GM23338 (cell line): ENCODE results near the gene ERCC3. TPM values are rescaled to one million over a fixed set of nuclear protein-coding genes. Genes with fewer than 3 reads are reported as not detected.
A peak's percentile ranks its signal among the peaks of the same experiment; 100 is the strongest.

Experiments
- ATAC-seq: fragments of 200-7000 bp; cut with Tn5 transposase; 3 replicates; pipeline ENCODE4 v1.9.1; 2020
- DNase-seq: peaks from one replicate; pipeline ENCODE4 v3.0.0-alpha.2; 2015; ENCODE audit warnings: low spot score
- H2AFZ ChIP-seq: fragments of 200-600 bp; sonication (generic); 2 replicates; pipeline ENCODE4 v1.8.0; 2016; ENCODE audit warnings: antibody characterized with exemption, mild to moderate bottlenecking, moderate library complexity
- H3F3A ChIP-seq: fragments of 200-600 bp; sonication (generic); replicated peaks from 2 replicates; pipeline ENCODE4 v1.8.0; 2017; ENCODE audit warnings: antibody characterized with exemption, mixed run types, low read depth
- H3K27ac ChIP-seq: fragments of 200-600 bp; sonication (generic); 2 replicates; pipeline ENCODE4 v1.6.1; 2016; ENCODE audit warnings: low read depth
- H3K27me3 ChIP-seq: fragments of 200-600 bp; sonication (generic); 2 replicates; pipeline ENCODE4 v1.8.0; 2016; ENCODE audit warnings: mild to moderate bottlenecking, mixed run types, moderate library complexity; ENCODE audit not compliant: insufficient read depth
- H3K36me3 ChIP-seq: fragments of 200-600 bp; sonication (generic); 2 replicates; pipeline ENCODE4 v1.8.0; 2016; ENCODE audit warnings: mild to moderate bottlenecking; ENCODE audit not compliant: insufficient read depth
- H3K4me1 ChIP-seq: fragments of 200-600 bp; sonication (generic); 2 replicates; pipeline ENCODE4 v1.8.0; 2016; ENCODE audit warnings: mild to moderate bottlenecking, moderate library complexity; ENCODE audit not compliant: insufficient read depth
- H3K4me2 ChIP-seq: fragments of 200-600 bp; sonication (generic); 2 replicates; pipeline ENCODE4 v1.7.1; 2017; ENCODE audit warnings: mixed run types
- H3K4me3 ChIP-seq: fragments of 200-600 bp; sonication (generic); 2 replicates; pipeline ENCODE4 v1.6.1; 2016; ENCODE audit warnings: mixed run types
- H3K79me2 ChIP-seq: fragments of 200-600 bp; sonication (generic); replicated peaks from 2 replicates; pipeline ENCODE4 v1.8.0; 2017; ENCODE audit warnings: mild to moderate bottlenecking; ENCODE audit not compliant: insufficient read depth
- H3K9me2 ChIP-seq: fragments of 200-600 bp; sonication (generic); 2 replicates; pipeline ENCODE4 v1.8.0; 2017; ENCODE audit not compliant: insufficient read depth
- H4K20me1 ChIP-seq: fragments of 200-600 bp; sonication (generic); replicated peaks from 2 replicates; pipeline ENCODE4 v1.8.0; 2017; ENCODE audit warnings: mild to moderate bottlenecking; ENCODE audit not compliant: insufficient read depth
- H3K27ac Mint-ChIP-seq: 2 replicates; pipeline ENCODE4 v1.8.0; 2020; ENCODE audit warnings: inconsistent platforms, mild to moderate bottlenecking, moderate library complexity, mixed read lengths
- H3K27me3 Mint-ChIP-seq: 3 replicates; pipeline ENCODE4 v1.8.0; 2022; ENCODE audit warnings: low read depth, mild to moderate bottlenecking, moderate library complexity, mixed read lengths, inconsistent platforms; ENCODE audit not compliant: insufficient read depth, poor library complexity
- H3K36me3 Mint-ChIP-seq: 3 replicates; pipeline ENCODE4 v1.8.0; 2021; ENCODE audit warnings: low read depth, mild to moderate bottlenecking, inconsistent platforms, moderate library complexity, mixed read lengths
- H3K4me1 Mint-ChIP-seq: 3 replicates; pipeline ENCODE4 v1.8.0; 2020; ENCODE audit warnings: mild to moderate bottlenecking, inconsistent platforms, mixed read lengths
- H3K4me3 Mint-ChIP-seq: 3 replicates; pipeline ENCODE4 v1.8.0; 2021; ENCODE audit warnings: moderate library complexity, mild to moderate bottlenecking, inconsistent platforms, mixed read lengths
- H3K9me3 Mint-ChIP-seq: 3 replicates; pipeline ENCODE4 v1.8.0; 2020; ENCODE audit warnings: moderate library complexity, mild to moderate bottlenecking, inconsistent platforms, mixed read lengths
- EZH2 ChIP-seq: fragments of 200-600 bp; sonication (generic); IDR thresholded peaks from one replicate; pipeline ENCODE4 v1.8.0; 2017; ENCODE audit warnings: antibody characterized with exemption, mild to moderate bottlenecking, low read depth; ENCODE audit not compliant: unreplicated experiment
- EZH2phosphoT487 ChIP-seq: fragments of 200-600 bp; sonication (generic); IDR thresholded peaks from one replicate; pipeline ENCODE4 v1.8.1; 2018; ENCODE audit warnings: antibody characterized with exemption; ENCODE audit not compliant: unreplicated experiment
- JUNB ChIP-seq: IDR thresholded peaks from one replicate; pipeline ENCODE4 v1.6.1; 2016; ENCODE audit warnings: antibody characterized with exemption; ENCODE audit not compliant: unreplicated experiment
- NANOG ChIP-seq: IDR thresholded peaks from 2 replicates; pipeline ENCODE4 v1.6.1; 2016; ENCODE audit warnings: antibody characterized with exemption, borderline replicate concordance
- POLR2AphosphoS5 ChIP-seq: IDR thresholded peaks from 2 replicates; pipeline ENCODE4 v1.6.1; 2016; ENCODE audit warnings: antibody characterized with exemption, low read depth
- STAT1 ChIP-seq: IDR thresholded peaks from one replicate; pipeline ENCODE4 v1.6.1; 2016; ENCODE audit warnings: antibody characterized with exemption; ENCODE audit not compliant: unreplicated experiment
- ZNF114 ChIP-seq: fragments of 250-450 bp; sonication (Bioruptor Pico); IDR thresholded peaks from 2 replicates; pipeline ENCODE4 v1.5.0; 2020; ENCODE audit warnings: mild to moderate bottlenecking, moderate library complexity
- polyA plus RNA-seq: library from polyadenylated mRNA; unstranded; fragments of >200 nt; fragmentation: Nextera tagmentation; extraction: Ambion mirVana; gene quantifications from 2 replicates; pipeline ENCODE4 v1.2.1, GENCODE V29; 2016
- total RNA-seq: library from RNA; depleted of rRNA; stranded (reverse); fragments of >200 nt; shearing (Covaris generic); gene quantifications from 2 replicates; pipeline ENCODE4 v1.2.3, GENCODE V29; 2014
- TF ChIP-seq, protein P1 (sequence below): IDR thresholded peaks from one replicate; pipeline ENCODE4 v1.6.1; 2018; ENCODE audit warnings: antibody characterized with exemption; ENCODE audit not compliant: unreplicated experiment
- TF ChIP-seq, protein P2 (sequence below): fragments of 250-450 bp; sonication (Bioruptor Pico); IDR thresholded peaks from 2 replicates; pipeline ENCODE4 v1.5.0; 2020; ENCODE audit warnings: mild to moderate bottlenecking, moderate library complexity
- TF ChIP-seq, protein P3 (sequence below): IDR thresholded peaks from 2 replicates; pipeline ENCODE4 v1.6.1; 2016; ENCODE audit warnings: antibody characterized with exemption

The ERCC3 gene
- total and polyA plus RNA-seq, 2 experiments from 2014 or later = 35.1 to 62.7 TPM

DNA sequence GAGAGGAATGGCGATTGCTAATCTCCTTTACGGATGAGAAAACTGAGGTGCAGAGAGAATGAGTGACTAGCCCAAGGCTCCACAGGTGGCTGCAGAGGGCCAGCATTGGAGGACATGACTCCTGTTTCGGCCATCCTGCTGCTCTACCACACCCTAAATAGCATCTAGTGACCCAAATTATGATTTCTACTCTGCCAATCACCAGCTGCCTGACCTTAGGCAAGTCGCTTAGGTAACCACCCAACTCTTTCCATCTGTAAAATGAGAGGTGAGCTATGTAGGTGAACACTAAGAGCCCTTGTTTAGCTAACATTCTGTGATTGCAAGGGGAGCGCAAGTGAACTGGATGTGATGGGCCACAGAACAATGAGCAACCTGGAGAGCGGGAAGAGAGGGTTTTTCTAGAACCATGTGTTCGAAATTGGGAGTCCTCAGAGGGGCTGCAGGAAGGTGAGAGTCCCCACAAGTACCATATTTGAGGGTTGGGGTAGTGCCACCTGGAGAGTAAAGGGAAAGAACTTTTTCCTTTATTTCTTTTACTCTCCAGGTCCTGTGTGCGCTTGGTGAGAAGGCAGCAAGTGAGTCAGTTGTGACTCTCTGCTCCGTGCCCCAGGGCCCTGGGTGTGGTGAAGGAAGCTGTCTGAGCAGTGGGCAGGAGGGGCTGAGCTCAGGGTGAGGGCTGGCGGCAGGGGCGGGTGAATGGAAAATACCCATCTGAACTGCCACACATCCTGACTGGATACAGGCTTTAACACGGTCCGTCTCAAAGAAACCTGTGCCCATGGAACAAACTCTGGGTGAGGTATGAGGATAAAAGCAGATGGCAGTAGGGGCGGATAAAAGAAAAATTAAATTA is 76.2 kb downstream of the ERCC3 start:
- peaks cover 10% of the 10 kb centered on the region for H3K4me1 Mint-ChIP-seq
- no peaks in the 10 kb centered on the region for H3K36me3 ChIP-seq
- H2AFZ ChIP-seq = peak overlapping the region; percentile 47; the same call in 1 of the 2 replicates
- H3K9me3 Mint-ChIP-seq = peaks cover 4% of the 10 kb centered on the region; the same call in 1 of the 3 replicates
- H4K20me1 ChIP-seq = no peaks in the 10 kb centered on the region; the same call in 1 of the 2 replicates
- peak; percentile 17 for ATAC-seq
- peaks cover 32% of the 10 kb centered on the region for H3K27me3 Mint-ChIP-seq
- H3K79me2 ChIP-seq = no peaks in the 10 kb centered on the region; the same call in 1 of the 2 replicates
- peak overlapping the region; percentile 57 for H3K4me3 ChIP-seq
- H3K27ac ChIP-seq = no peak overlapping the region
- TF ChIP-seq STAT1 (no peak), NANOG (no peak), EZH2 (peak; percentile 49), EZH2phosphoT487 (no peak)
- H3K4me2 ChIP-seq = peak overlapping the region; percentile 82
- H3K4me1 ChIP-seq = peaks cover 9% of the 10 kb centered on the region
- no peak overlapping the region for H3K27ac Mint-ChIP-seq
- peaks cover 6% of the 10 kb centered on the region; the same call in 1 of the 2 replicates for H3F3A ChIP-seq
- peaks cover 56% of the 10 kb centered on the region for H3K27me3 ChIP-seq
- DNase-seq = peak; percentile 40
- H3K36me3 Mint-ChIP-seq = peaks cover 4% of the 10 kb centered on the region; the same call in 1 of the 3 replicates
- no peaks in the 10 kb centered on the region for H3K9me2 ChIP-seq
- peak overlapping the region; percentile 94 for H3K4me3 Mint-ChIP-seq

DNA sequence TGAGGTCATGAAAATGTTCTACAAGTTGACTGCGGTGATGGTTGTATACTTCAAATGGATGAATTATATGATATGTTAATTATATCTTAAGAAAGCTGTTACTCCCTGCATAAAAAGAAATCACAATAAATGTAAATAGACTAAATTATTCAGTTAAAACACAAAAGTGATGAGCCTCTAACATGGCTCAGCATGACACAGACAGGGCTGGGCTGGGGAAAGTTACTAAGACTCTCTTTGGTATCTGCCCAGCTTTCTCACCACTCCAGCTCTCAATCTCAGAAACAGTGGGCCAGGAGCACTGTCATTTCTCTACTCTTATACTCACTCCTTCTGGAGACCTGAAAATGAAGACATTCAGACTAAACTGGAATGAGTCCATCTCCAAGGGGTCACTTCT is 77.4 kb downstream of the ERCC3 start:
- H3K27me3 Mint-ChIP-seq = peaks cover 32% of the 10 kb centered on the region
- H3K4me3 Mint-ChIP-seq = no peak overlapping the region
- H3K27ac ChIP-seq = no peak overlapping the region
- H3F3A ChIP-seq = peaks cover 6% of the 10 kb centered on the region; the same call in 1 of the 2 replicates
- H3K79me2 ChIP-seq = no peaks in the 10 kb centered on the region; the same call in 1 of the 2 replicates
- no peak overlapping the region for H3K4me2 ChIP-seq
- no peak overlapping the region for H3K4me3 ChIP-seq
- no peak for ATAC-seq
- H3K4me1 ChIP-seq = peaks cover 9% of the 10 kb centered on the region
- no peak overlapping the region for H2AFZ ChIP-seq
- H3K27ac Mint-ChIP-seq = no peak overlapping the region
- no peak for DNase-seq
- peaks cover 4% of the 10 kb centered on the region; the same call in 1 of the 3 replicates for H3K9me3 Mint-ChIP-seq
- H3K9me2 ChIP-seq = no peaks in the 10 kb centered on the region
- no peaks in the 10 kb centered on the region; the same call in 1 of the 2 replicates for H4K20me1 ChIP-seq
- peaks cover 67% of the 10 kb centered on the region for H3K27me3 ChIP-seq
- peaks cover 4% of the 10 kb centered on the region; the same call in 1 of the 3 replicates for H3K36me3 Mint-ChIP-seq
- H3K36me3 ChIP-seq = no peaks in the 10 kb centered on the region
- peaks cover 10% of the 10 kb centered on the region for H3K4me1 Mint-ChIP-seq
- TF ChIP-seq, protein P1, sequence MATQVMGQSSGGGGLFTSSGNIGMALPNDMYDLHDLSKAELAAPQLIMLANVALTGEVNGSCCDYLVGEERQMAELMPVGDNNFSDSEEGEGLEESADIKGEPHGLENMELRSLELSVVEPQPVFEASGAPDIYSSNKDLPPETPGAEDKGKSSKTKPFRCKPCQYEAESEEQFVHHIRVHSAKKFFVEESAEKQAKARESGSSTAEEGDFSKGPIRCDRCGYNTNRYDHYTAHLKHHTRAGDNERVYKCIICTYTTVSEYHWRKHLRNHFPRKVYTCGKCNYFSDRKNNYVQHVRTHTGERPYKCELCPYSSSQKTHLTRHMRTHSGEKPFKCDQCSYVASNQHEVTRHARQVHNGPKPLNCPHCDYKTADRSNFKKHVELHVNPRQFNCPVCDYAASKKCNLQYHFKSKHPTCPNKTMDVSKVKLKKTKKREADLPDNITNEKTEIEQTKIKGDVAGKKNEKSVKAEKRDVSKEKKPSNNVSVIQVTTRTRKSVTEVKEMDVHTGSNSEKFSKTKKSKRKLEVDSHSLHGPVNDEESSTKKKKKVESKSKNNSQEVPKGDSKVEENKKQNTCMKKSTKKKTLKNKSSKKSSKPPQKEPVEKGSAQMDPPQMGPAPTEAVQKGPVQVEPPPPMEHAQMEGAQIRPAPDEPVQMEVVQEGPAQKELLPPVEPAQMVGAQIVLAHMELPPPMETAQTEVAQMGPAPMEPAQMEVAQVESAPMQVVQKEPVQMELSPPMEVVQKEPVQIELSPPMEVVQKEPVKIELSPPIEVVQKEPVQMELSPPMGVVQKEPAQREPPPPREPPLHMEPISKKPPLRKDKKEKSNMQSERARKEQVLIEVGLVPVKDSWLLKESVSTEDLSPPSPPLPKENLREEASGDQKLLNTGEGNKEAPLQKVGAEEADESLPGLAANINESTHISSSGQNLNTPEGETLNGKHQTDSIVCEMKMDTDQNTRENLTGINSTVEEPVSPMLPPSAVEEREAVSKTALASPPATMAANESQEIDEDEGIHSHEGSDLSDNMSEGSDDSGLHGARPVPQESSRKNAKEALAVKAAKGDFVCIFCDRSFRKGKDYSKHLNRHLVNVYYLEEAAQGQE = no peak
- no peak for TF ChIP-seq ZNF114 (CRISPR knock-in tag)
- TF ChIP-seq, protein P2, sequence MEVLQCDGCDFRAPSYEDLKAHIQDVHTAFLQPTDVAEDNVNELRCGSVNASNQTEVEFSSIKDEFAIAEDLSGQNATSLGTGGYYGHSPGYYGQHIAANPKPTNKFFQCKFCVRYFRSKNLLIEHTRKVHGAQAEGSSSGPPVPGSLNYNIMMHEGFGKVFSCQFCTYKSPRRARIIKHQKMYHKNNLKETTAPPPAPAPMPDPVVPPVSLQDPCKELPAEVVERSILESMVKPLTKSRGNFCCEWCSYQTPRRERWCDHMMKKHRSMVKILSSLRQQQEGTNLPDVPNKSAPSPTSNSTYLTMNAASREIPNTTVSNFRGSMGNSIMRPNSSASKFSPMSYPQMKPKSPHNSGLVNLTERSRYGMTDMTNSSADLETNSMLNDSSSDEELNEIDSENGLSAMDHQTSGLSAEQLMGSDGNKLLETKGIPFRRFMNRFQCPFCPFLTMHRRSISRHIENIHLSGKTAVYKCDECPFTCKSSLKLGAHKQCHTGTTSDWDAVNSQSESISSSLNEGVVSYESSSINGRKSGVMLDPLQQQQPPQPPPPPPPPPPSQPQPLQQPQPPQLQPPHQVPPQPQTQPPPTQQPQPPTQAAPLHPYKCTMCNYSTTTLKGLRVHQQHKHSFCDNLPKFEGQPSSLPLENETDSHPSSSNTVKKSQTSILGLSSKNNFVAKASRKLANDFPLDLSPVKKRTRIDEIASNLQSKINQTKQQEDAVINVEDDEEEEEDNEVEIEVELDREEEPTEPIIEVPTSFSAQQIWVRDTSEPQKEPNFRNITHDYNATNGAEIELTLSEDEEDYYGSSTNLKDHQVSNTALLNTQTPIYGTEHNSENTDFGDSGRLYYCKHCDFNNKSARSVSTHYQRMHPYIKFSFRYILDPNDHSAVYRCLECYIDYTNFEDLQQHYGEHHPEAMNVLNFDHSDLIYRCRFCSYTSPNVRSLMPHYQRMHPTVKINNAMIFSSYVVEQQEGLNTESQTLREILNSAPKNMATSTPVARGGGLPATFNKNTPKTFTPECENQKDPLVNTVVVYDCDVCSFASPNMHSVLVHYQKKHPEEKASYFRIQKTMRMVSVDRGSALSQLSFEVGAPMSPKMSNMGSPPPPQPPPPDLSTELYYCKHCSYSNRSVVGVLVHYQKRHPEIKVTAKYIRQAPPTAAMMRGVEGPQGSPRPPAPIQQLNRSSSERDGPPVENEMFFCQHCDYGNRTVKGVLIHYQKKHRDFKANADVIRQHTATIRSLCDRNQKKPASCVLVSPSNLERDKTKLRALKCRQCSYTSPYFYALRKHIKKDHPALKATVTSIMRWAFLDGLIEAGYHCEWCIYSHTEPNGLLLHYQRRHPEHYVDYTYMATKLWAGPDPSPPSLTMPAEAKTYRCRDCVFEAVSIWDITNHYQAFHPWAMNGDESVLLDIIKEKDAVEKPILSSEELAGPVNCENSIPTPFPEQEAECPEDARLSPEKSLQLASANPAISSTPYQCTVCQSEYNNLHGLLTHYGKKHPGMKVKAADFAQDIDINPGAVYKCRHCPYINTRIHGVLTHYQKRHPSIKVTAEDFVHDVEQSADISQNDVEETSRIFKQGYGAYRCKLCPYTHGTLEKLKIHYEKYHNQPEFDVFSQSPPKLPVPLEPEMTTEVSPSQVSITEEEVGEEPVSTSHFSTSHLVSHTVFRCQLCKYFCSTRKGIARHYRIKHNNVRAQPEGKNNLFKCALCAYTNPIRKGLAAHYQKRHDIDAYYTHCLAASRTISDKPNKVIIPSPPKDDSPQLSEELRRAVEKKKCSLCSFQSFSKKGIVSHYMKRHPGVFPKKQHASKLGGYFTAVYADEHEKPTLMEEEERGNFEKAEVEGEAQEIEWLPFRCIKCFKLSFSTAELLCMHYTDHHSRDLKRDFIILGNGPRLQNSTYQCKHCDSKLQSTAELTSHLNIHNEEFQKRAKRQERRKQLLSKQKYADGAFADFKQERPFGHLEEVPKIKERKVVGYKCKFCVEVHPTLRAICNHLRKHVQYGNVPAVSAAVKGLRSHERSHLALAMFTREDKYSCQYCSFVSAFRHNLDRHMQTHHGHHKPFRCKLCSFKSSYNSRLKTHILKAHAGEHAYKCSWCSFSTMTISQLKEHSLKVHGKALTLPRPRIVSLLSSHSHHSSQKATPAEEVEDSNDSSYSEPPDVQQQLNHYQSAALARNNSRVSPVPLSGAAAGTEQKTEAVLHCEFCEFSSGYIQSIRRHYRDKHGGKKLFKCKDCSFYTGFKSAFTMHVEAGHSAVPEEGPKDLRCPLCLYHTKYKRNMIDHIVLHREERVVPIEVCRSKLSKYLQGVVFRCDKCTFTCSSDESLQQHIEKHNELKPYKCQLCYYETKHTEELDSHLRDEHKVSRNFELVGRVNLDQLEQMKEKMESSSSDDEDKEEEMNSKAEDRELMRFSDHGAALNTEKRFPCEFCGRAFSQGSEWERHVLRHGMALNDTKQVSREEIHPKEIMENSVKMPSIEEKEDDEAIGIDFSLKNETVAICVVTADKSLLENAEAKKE = no peak
- TF ChIP-seq, protein P3, sequence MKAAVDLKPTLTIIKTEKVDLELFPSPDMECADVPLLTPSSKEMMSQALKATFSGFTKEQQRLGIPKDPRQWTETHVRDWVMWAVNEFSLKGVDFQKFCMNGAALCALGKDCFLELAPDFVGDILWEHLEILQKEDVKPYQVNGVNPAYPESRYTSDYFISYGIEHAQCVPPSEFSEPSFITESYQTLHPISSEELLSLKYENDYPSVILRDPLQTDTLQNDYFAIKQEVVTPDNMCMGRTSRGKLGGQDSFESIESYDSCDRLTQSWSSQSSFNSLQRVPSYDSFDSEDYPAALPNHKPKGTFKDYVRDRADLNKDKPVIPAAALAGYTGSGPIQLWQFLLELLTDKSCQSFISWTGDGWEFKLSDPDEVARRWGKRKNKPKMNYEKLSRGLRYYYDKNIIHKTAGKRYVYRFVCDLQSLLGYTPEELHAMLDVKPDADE = no peak
- TF ChIP-seq JUNB = no peak
- no peak for TF ChIP-seq NANOG
- no peak for TF ChIP-seq POLR2AphosphoS5
